Testis (tissue), 3 donors: ENCODE results near the gene PKD2. TPM values are rescaled to one million over a fixed set of nuclear protein-coding genes. Genes with fewer than 3 reads are reported as not detected.

ENCODE experiments used
- DNase-seq: peaks from one replicate; pipeline ENCODE4 v3.0.0-alpha.2; 2019
- H3K27ac ChIP-seq, 2 donors: fragments of 200-600 bp; sonication (generic); one replicate each; pipeline ENCODE4 v1.5.1; 2019
- H3K27me3 ChIP-seq: fragments of 200-600 bp; sonication (generic); one replicate; pipeline ENCODE4 v1.5.1; 2019
- H3K36me3 ChIP-seq: fragments of 200-600 bp; sonication (generic); one replicate; pipeline ENCODE4 v1.5.1; 2017; ENCODE audit warnings: low read depth; ENCODE audit errors: missing control alignments
- H3K4me1 ChIP-seq: fragments of 200-600 bp; sonication (generic); one replicate; pipeline ENCODE4 v1.5.1; 2019
- H3K4me3 ChIP-seq, 2 donors: fragments of 200-600 bp; sonication (generic); one replicate each; pipeline ENCODE4 v1.5.1; 2017 to 2019
- H3K9me3 ChIP-seq: fragments of 200-600 bp; sonication (generic); one replicate; pipeline ENCODE4 v1.5.1; 2017
- POLR2A ChIP-seq: fragments of 450-650 bp; IDR thresholded peaks from one replicate; pipeline ENCODE4 v1.6.1; 2017; ENCODE audit warnings: antibody characterized with exemption, mild to moderate bottlenecking, moderate library complexity
- WGBS, 2 donors: methylation state at CpG; one replicate each; pipeline ENCODE4 v1.1.5; 2018; 5-methylcytosine and 5-hydroxymethylcytosine counted together
- intact Hi-C: fragments of 100-400 bp; cut with DNase I; formaldehyde crosslinking; loops from one replicate; pipeline ENCODE4 v1.15.1; 2023; ENCODE audit warnings: low total_unique reads
- polyA plus RNA-seq: library from polyadenylated mRNA; stranded (reverse); fragments of 350-450 nt; fragmentation: Illumina TruSeq; extraction: RNeasy Lipid Tissue Mini Kit (QIAGEN cat#74804); gene quantifications from one replicate; pipeline ENCODE4 v1.2.3, GENCODE V29; 2014; ENCODE audit warnings: low read depth, low replicate concordance; ENCODE audit not compliant: insufficient read depth
- total RNA-seq, 2 donors: library from RNA; depleted of rRNA; stranded (reverse); fragments of >200 nt; gene quantifications; one replicate each; pipeline ENCODE4 v1.2.3, GENCODE V29; 2016
- TF ChIP-seq, protein P1 (sequence below), 3 experiments: fragments of 450-650 bp in 2 of 3; fragments of 200-600 bp in 1 of 3; sonication (generic) in 1 of 3; IDR thresholded peaks; one replicate each; pipeline ENCODE4 v1.5.1; 2016 to 2019; ENCODE audit warnings: antibody characterized with exemption in 3 of 3, mild to moderate bottlenecking in 2 of 3, moderate library complexity in 1 of 3

The PKD2 gene
- total and polyA plus RNA-seq, 3 donors from 2014 or later: 18.7 to 52.8 (median 24.6) TPM

DNA sequence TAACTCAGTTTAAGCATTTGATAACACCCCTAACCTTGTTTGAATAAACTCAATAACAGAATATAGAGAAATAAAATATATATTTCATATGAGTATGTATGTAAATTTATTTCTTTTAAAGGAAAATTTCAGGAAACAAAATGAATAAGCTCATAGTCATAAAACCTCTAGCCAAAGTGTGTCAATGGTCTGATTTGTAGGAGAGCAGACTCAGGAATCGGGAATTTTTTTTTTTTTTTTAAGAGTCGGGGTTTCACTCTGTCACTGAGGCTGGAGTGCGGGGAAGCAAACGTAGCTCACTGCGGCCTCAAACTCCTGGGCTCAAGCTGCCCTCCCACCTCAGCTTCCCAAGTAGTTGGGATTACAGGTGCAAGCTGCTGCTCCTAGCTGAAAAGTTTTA lies 2.4 kb downstream of the PKD2 start:
- Histone ChIP-seq H3K27ac (no peak overlapping the region), H3K36me3 (no peaks in the 10 kb centered on the region), H3K4me3 (no peak overlapping the region), H3K27me3 (no peaks in the 10 kb centered on the region), H3K9me3 (no peaks in the 10 kb centered on the region), H3K4me1 (peaks cover 8% of the 10 kb centered on the region)
- TF ChIP-seq, protein P1, sequence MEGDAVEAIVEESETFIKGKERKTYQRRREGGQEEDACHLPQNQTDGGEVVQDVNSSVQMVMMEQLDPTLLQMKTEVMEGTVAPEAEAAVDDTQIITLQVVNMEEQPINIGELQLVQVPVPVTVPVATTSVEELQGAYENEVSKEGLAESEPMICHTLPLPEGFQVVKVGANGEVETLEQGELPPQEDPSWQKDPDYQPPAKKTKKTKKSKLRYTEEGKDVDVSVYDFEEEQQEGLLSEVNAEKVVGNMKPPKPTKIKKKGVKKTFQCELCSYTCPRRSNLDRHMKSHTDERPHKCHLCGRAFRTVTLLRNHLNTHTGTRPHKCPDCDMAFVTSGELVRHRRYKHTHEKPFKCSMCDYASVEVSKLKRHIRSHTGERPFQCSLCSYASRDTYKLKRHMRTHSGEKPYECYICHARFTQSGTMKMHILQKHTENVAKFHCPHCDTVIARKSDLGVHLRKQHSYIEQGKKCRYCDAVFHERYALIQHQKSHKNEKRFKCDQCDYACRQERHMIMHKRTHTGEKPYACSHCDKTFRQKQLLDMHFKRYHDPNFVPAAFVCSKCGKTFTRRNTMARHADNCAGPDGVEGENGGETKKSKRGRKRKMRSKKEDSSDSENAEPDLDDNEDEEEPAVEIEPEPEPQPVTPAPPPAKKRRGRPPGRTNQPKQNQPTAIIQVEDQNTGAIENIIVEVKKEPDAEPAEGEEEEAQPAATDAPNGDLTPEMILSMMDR (IDR thresholded peaks at IDR 0.05): no peak
- no peak for DNase-seq
- 50 to 64% methylated on average over 5 of the region's 5 CpGs for WGBS, 2 donors
- intact Hi-C loops: no loop called here

DNA sequence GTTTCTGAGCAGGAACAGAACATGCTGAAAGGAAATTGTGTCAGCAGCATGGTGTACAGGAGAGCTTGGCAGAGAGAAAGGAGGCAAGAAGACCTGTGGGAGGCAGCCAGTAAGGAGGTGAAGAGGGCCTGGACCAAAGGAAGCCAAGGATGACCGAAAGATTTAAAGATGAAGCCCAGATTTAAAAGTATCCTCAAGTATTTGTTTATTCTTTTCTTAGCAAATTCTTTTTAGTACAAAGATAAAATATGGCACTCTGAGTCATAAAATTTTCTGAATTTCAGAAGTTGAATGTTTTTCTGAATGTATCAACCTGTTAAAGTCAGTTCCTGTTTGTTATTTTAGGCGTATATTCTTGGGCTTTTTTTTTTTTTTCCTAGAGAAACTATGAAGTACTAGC lies 3.5 kb downstream of the PKD2 start:
- Histone ChIP-seq H3K9me3 (no peaks in the 10 kb centered on the region), H3K4me1 (peaks cover 8% of the 10 kb centered on the region), H3K36me3 (no peaks in the 10 kb centered on the region), H3K4me3 (no peak overlapping the region), H3K27ac (peak overlapping the region in 1 of 2 donors; percentile 19), H3K27me3 (no peaks in the 10 kb centered on the region)
- TF ChIP-seq, protein P1 (IDR thresholded peaks at IDR 0.05): no peak
- no peak for TF ChIP-seq POLR2A
- 27 to 36% methylated on average over 2 of the region's 2 CpGs for WGBS, 2 donors
- DNase-seq: no peak
- intact Hi-C loops: no loop called here

DNA sequence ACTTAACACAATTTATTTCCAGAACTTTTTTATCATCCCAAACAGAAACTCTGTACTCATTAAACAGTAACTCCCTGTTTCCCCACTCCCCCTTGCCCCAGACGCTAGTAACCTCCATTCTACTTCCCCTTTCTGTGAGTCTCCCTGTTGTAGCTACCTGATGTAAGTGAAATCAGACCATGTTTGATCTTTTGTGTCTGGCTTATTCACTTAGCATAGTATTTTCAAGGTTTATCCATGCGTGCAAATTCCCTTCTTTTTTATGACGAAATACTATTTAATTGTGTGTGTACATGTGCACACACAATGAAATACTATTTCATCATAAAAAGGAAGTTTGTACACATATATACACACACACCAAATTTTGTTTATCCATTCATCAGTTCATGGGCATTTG lies 5.2 kb downstream of the PKD2 start:
- no peaks in the 10 kb centered on the region for H3K27me3 ChIP-seq
- H3K27ac ChIP-seq: no peak overlapping the region
- 79 to 82% methylated on average over 3 of the region's 3 CpGs for WGBS, 2 donors
- intact Hi-C loops: no loop called here
- H3K36me3 ChIP-seq: no peaks in the 10 kb centered on the region
- no peak overlapping the region for H3K4me3 ChIP-seq
- TF ChIP-seq, protein P1 (IDR thresholded peaks at IDR 0.05): no peak
- no peak for TF ChIP-seq POLR2A
- H3K9me3 ChIP-seq: no peaks in the 10 kb centered on the region
- peaks cover 8% of the 10 kb centered on the region for H3K4me1 ChIP-seq
- no peak for DNase-seq

DNA sequence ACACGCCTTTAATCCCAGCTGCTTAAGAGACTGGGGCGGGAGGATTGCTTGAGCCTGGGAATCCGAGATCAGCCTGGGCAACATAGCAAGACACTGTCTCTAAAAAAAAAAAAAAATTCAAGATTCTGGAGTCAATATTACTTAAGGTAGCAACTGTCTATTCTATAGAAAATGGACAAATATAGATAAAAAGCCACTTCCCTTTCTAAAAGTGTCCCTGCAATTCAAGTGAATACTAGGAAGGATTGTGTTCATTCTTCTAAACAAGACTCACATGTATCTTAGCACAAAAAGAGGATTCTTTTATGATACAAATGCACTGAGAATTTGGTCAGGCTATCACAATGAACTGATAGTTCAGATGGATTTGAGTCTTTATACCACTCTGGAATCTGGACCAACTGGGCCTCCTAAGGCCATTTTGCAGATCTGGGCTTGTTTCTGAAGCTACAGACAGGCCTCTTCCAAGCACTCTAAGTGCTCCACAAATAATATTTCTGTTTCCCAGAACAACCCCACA lies 7.0 kb downstream of the PKD2 start:
- Histone ChIP-seq H3K4me3 (no peak overlapping the region), H3K36me3 (no peaks in the 10 kb centered on the region), H3K27ac (no peak overlapping the region), H3K9me3 (no peaks in the 10 kb centered on the region), H3K27me3 (no peaks in the 10 kb centered on the region), H3K4me1 (peaks cover 9% of the 10 kb centered on the region)
- WGBS, 2 donors: 83 to 86% methylated on average over 3 of the region's 3 CpGs
- no peak for DNase-seq
- TF ChIP-seq, protein P1 (IDR thresholded peaks at IDR 0.05): no peak
- TF ChIP-seq POLR2A: no peak
- intact Hi-C loops: no loop called here

DNA sequence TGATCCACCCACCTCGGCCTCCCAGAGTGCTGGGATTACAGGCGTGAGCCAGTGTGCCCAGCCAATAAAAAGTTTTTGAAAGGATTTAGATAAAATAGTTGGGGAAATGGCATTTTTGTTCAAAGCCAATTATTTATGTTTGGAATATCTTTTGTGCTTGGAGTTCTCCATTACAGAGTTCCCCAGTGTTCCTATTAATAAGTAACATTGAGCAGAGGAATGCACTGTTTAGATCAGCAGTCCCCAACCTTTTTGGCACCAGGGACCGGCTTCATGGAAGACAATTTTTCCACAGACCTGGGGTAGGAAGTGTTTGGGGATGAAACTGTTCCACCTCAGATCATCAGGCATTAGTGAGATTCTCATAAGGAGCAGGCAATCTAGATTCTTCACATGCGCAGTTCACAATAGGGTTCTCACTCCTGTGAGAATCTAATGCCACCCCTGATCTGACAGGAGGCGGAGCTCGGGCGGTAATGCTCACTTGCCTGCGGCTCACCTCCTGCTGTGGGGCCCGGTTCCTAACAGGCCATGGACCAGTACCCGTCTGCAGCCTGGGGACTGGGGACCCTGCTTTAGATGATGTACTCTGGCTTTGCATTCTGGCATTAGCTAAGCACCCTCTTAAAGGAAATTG lies 8.3 kb downstream of the PKD2 start:
- Histone ChIP-seq H3K9me3 (no peaks in the 10 kb centered on the region), H3K36me3 (no peaks in the 10 kb centered on the region), H3K27me3 (no peaks in the 10 kb centered on the region), H3K4me3 (no peak overlapping the region), H3K4me1 (peaks cover 4% of the 10 kb centered on the region), H3K27ac (no peak overlapping the region)
- intact Hi-C loops: no loop called here
- 83 to 85% methylated on average over 8 to 10 of the region's 10 CpGs for WGBS, 2 donors
- TF ChIP-seq POLR2A: no peak
- TF ChIP-seq, protein P1 (IDR thresholded peaks at IDR 0.05): no peak
- no peak for DNase-seq
